ENCODE data around the gene TCFL5. TPM values are rescaled to one million over a fixed set of nuclear protein-coding genes. Genes with fewer than 3 reads are reported as not detected.

The TCFL5 gene
- total and polyA plus RNA-seq, 3 donors from 2014 or later: 66.4 to 184 (median 85.3) TPM

- intact Hi-C loops (cut with DNase I; ENCODE audit: low total_unique reads): no loop called here
- DNase-seq: no peak
- Histone ChIP-seq H3K36me3 (ENCODE audit: low read depth, missing control alignments) (no peaks in the 10 kb centered on the region), H3K9me3 (no peaks in the 10 kb centered on the region), H3K27me3 (no peaks in the 10 kb centered on the region), H3K4me3 (no peak overlapping the region), H3K27ac (no peak overlapping the region), H3K4me1 (peaks cover 4% of the 10 kb centered on the region)
- TF ChIP-seq POLR2A (IDR thresholded peaks at IDR 0.05): no peak
- no peak for TF ChIP-seq CTCF (IDR thresholded peaks at IDR 0.05)
- 94 to 95% methylated on average over 10 of the region's 10 CpGs for WGBS, 2 donors
These were observed 18.0 kb downstream of the TCFL5 start for GRCh38 chr20:62843656-62844055.

- Histone ChIP-seq H3K9me3 (no peaks in the 10 kb centered on the region), H3K4me3 (no peak overlapping the region), H3K27me3 (no peaks in the 10 kb centered on the region), H3K27ac (no peak overlapping the region), H3K36me3 (ENCODE audit: low read depth, missing control alignments) (no peaks in the 10 kb centered on the region), H3K4me1 (no peaks in the 10 kb centered on the region)
- no peak for TF ChIP-seq POLR2A (IDR thresholded peaks at IDR 0.05)
- TF ChIP-seq CTCF (IDR thresholded peaks at IDR 0.05): no peak
- 86 to 90% methylated on average over 16 of the region's 16 CpGs for WGBS, 2 donors
- no peak for DNase-seq
- intact Hi-C loops (cut with DNase I; ENCODE audit: low total_unique reads): no loop called here
These were observed 19.9 kb downstream of the TCFL5 start for GRCh38 chr20:62841705-62842212.

GRCh38 chr20:62840244-62841197 lies 21.1 kb downstream of the TCFL5 start:
- H3K36me3 ChIP-seq (ENCODE audit: low read depth, missing control alignments): no peaks in the 10 kb centered on the region
- no peak overlapping the region for H3K4me3 ChIP-seq
- H3K4me1 ChIP-seq: no peaks in the 10 kb centered on the region
- intact Hi-C loops (cut with DNase I; ENCODE audit: low total_unique reads): no loop called here
- H3K9me3 ChIP-seq: no peaks in the 10 kb centered on the region
- no peaks in the 10 kb centered on the region for H3K27me3 ChIP-seq
- 79 to 82% methylated on average over 36 to 43 of the region's 45 CpGs for WGBS, 2 donors
- H3K27ac ChIP-seq: no peak overlapping the region
- DNase-seq: no peak
- no peak for TF ChIP-seq CTCF (IDR thresholded peaks at IDR 0.05)

- Histone ChIP-seq H3K27ac (no peak overlapping the region), H3K36me3 (ENCODE audit: low read depth, missing control alignments) (no peaks in the 10 kb centered on the region), H3K4me3 (no peak overlapping the region), H3K4me1 (no peaks in the 10 kb centered on the region), H3K9me3 (no peaks in the 10 kb centered on the region), H3K27me3 (no peaks in the 10 kb centered on the region)
- 91 to 92% methylated on average over 11 of the region's 11 CpGs for WGBS, 2 donors
- TF ChIP-seq POLR2A (IDR thresholded peaks at IDR 0.05): no peak
- no peak for TF ChIP-seq CTCF (IDR thresholded peaks at IDR 0.05)
- DNase-seq: no peak
- intact Hi-C loops (cut with DNase I; ENCODE audit: low total_unique reads): no loop called here
These were observed 21.8 kb downstream of the TCFL5 start for GRCh38 chr20:62839816-62840215.
